ENCODE results near the gene IL10RB. TPM values are rescaled to one million over a fixed set of nuclear protein-coding genes. Genes with fewer than 3 reads are reported as not detected.

IL10RB gene
- total and polyA plus RNA-seq, 3 donors from 2014 or later: 14.3 to 19.3 (median 14.4) TPM

DNA sequence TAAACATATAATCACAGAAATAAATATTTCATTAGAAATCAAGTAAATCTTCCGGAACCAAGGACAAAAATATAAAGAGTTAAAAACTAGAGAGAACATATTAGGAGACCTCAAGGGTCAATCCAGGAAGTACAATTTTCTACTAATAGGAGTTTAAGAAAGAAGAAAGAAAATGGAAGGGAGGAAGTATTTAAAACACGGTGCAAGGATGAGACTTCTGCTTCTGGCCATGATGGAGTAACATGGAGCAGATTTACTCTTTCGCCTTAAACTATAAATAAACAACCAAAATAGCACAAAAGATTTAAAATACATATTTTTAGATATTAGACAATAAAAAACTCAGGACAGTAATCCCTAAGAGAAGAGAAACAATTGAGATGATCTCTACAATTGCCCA, 46.0 kb downstream of the IL10RB start:
- no peaks in the 10 kb centered on the region for H3K36me3 ChIP-seq (ENCODE audit: low read depth, missing control alignments)

DNA sequence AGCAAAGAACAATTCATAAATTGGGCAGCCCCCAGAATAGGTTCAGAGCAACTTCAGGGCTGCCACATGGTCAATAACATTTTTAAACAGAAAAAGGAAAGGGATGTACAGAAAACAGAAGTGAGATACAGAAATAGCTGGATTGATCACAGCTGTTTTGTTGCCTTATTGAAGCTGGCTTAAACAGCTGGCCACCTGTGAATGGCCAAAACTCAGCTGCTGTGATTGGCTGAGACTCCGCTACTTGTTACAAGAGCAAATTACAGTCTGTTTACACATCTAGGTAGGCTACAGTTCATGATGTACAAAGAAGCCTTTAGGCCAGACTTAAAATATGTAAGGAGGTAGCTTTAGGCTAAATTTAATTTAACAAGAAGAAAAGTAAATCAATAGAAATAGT, 47.0 kb downstream of the IL10RB start:
- Histone ChIP-seq H3K27ac (no peak overlapping the region), H3K4me1 (peaks cover 5% of the 10 kb centered on the region), H3K9me3 (no peaks in the 10 kb centered on the region), H3K36me3 (ENCODE audit: low read depth, missing control alignments) (no peaks in the 10 kb centered on the region), H3K4me3 (no peak overlapping the region), H3K27me3 (no peaks in the 10 kb centered on the region)
- TF ChIP-seq POLR2A (IDR thresholded peaks at IDR 0.05): no peak
- 92 to 100% methylated on average over 1 of the region's 1 CpG for WGBS, 2 donors
- DNase-seq: no peak
- intact Hi-C loops (cut with DNase I; ENCODE audit: low total_unique reads): no loop called here

More for the DNA sequence above, 46.0 kb downstream of the IL10RB start:
- no peak for DNase-seq
- Histone ChIP-seq H3K9me3 (no peaks in the 10 kb centered on the region), H3K4me1 (peaks cover 5% of the 10 kb centered on the region), H3K27ac (no peak overlapping the region), H3K4me3 (no peak overlapping the region), H3K27me3 (no peaks in the 10 kb centered on the region)
- intact Hi-C loops (cut with DNase I; ENCODE audit: low total_unique reads): no loop called here
- 81 to 83% methylated on average over 3 of the region's 3 CpGs for WGBS, 2 donors
- no peak for TF ChIP-seq POLR2A (IDR thresholded peaks at IDR 0.05)

DNA sequence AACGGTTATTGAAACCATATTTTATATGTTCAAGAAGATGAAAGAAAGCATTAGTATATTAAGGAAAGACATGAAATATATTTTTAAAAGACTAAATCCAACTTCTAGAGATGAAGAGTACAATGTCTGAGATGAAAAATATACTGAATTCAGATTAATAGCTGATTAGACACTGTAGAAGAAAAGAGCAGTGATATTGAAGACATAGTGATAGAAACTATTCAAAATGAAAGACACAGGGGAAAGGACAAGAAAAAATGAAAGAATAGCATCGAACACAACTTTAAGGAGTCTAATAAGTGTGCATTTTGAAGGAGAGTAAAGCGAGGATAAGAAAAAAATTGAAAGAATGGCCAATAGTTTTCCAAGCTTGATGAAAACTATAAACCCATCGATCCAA, 47.4 kb downstream of the IL10RB start:
- DNase-seq: no peak
- no peak overlapping the region for H3K4me3 ChIP-seq
- 88 to 94% methylated on average over 4 of the region's 4 CpGs for WGBS, 2 donors
- no peaks in the 10 kb centered on the region for H3K36me3 ChIP-seq (ENCODE audit: low read depth, missing control alignments)
- intact Hi-C loops (cut with DNase I; ENCODE audit: low total_unique reads): no loop called here
- H3K27ac ChIP-seq: no peak overlapping the region
- no peaks in the 10 kb centered on the region for H3K27me3 ChIP-seq
- H3K9me3 ChIP-seq: no peaks in the 10 kb centered on the region
- TF ChIP-seq, protein P1, sequence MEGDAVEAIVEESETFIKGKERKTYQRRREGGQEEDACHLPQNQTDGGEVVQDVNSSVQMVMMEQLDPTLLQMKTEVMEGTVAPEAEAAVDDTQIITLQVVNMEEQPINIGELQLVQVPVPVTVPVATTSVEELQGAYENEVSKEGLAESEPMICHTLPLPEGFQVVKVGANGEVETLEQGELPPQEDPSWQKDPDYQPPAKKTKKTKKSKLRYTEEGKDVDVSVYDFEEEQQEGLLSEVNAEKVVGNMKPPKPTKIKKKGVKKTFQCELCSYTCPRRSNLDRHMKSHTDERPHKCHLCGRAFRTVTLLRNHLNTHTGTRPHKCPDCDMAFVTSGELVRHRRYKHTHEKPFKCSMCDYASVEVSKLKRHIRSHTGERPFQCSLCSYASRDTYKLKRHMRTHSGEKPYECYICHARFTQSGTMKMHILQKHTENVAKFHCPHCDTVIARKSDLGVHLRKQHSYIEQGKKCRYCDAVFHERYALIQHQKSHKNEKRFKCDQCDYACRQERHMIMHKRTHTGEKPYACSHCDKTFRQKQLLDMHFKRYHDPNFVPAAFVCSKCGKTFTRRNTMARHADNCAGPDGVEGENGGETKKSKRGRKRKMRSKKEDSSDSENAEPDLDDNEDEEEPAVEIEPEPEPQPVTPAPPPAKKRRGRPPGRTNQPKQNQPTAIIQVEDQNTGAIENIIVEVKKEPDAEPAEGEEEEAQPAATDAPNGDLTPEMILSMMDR (IDR thresholded peaks at IDR 0.05): no peak
- no peak for TF ChIP-seq POLR2A (IDR thresholded peaks at IDR 0.05)
- H3K4me1 ChIP-seq: peaks cover 5% of the 10 kb centered on the region

DNA sequence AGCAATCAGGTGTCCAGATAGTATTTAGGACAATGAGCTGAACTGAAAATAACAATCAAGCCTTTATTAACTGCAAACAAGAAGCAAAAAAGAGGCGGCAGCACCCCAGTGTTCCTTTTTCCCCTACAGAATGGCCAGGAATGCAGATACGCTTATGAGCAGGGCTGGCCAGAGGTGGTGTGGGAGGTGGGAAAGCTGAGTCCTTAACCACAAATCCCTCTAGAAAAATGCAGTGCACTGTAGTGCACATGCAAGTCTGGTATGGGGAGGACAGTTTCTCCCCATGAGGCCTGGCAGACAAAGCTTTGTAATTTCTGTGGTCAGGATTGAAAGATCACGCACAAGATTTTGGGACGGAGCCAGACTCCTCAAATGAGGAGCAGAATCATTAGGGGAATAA, 47.9 kb downstream of the IL10RB start:
- TF ChIP-seq, protein P1 (IDR thresholded peaks at IDR 0.05): no peak
- TF ChIP-seq POLR2A (IDR thresholded peaks at IDR 0.05): no peak

DNA sequence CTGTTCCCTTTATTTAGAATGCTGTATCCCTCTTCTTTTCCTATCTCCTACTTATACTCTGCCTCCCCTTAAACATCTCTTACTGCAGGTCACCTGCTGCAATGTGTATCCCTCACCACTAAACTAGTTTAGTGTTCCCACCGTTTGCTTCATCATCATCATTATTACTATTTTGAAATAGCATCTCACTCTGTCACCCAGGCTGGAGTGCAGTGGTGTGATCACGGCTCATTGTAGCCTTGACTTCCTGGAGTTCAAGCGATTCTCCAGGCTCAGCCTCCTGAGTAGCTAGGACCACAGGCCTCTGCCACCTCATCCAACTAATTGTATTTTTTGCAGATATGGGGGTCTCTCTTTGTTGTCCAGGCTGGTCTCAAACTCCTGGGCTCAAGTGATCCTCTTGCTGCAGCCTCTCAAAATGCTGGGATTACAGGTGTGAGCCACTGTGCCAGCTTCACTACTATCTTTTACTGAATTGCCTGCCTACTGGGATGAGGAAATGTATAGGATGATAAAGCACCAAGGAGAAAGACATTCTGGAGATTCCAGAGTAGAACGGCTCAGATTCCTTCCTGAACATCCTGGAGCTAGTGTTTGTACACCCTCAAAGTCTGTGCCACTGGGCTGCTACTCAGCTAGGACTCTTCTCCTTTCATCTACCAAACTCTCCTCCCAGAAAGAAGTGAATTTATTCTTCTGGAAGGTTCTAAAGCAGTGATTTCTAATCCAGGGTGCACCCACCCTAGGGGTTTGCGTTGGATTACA, 50.0 kb downstream of the IL10RB start:
- 83 to 85% methylated on average over 5 of the region's 5 CpGs for WGBS, 2 donors
- no peaks in the 10 kb centered on the region for H3K4me1 ChIP-seq
- H3K36me3 ChIP-seq (ENCODE audit: low read depth, missing control alignments): no peaks in the 10 kb centered on the region
- no peaks in the 10 kb centered on the region for H3K9me3 ChIP-seq
- H3K27me3 ChIP-seq: no peaks in the 10 kb centered on the region
- TF ChIP-seq POLR2A (IDR thresholded peaks at IDR 0.05): no peak
- TF ChIP-seq, protein P1 (IDR thresholded peaks at IDR 0.05): no peak
- intact Hi-C loops (cut with DNase I; ENCODE audit: low total_unique reads): no loop called here
- no peak for DNase-seq
- H3K4me3 ChIP-seq: no peak overlapping the region
- H3K27ac ChIP-seq: no peak overlapping the region

More for the DNA sequence above, 47.9 kb downstream of the IL10RB start:
- Histone ChIP-seq H3K27ac (no peak overlapping the region), H3K36me3 (ENCODE audit: low read depth, missing control alignments) (no peaks in the 10 kb centered on the region), H3K9me3 (no peaks in the 10 kb centered on the region), H3K27me3 (no peaks in the 10 kb centered on the region), H3K4me3 (no peak overlapping the region), H3K4me1 (no peaks in the 10 kb centered on the region)
- WGBS, 2 donors: 73 to 96% methylated on average over 4 of the region's 4 CpGs
- no peak for DNase-seq
- intact Hi-C loops (cut with DNase I; ENCODE audit: low total_unique reads): no loop called here

DNA sequence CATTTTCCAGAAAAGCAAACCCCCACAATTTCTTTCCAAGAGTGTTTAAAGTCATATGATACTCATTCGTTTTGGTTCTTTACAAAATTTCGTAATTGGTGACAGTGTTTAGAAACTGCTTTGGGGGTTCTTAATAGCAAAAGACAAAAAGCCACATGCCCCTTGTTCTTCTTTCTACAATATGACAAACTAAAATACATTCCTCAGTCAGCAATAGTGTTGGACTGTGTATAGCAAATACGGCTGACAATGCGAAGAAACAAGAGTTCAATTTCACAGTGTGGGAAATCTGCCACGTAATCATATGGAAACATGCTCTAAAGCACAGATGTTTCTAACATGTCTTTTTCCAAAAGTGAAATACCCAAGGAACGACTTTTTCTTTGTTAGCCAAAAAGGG, 51.0 kb downstream of the IL10RB start:
- no peaks in the 10 kb centered on the region for H3K4me1 ChIP-seq
- H3K9me3 ChIP-seq: no peaks in the 10 kb centered on the region
- TF ChIP-seq, protein P1 (IDR thresholded peaks at IDR 0.05): no peak
- 59 to 61% methylated on average over 6 of the region's 6 CpGs for WGBS, 2 donors
- H3K36me3 ChIP-seq (ENCODE audit: low read depth, missing control alignments): no peaks in the 10 kb centered on the region
- H3K27ac ChIP-seq: no peak overlapping the region
- no peak overlapping the region for H3K4me3 ChIP-seq
- no peak for DNase-seq
- intact Hi-C loops (cut with DNase I; ENCODE audit: low total_unique reads): no loop called here
- H3K27me3 ChIP-seq: no peaks in the 10 kb centered on the region
